ENCODE results near the gene PHLPP1. TPM values are rescaled to one million over a fixed set of nuclear protein-coding genes. Genes with fewer than 3 reads are reported as not detected.

PHLPP1 gene
- total RNA-seq, 1 donor from 2014 or later, result 18.0 TPM

GRCh38 chr18:62974388-62974787, 259.0 kb downstream of the PHLPP1 start:
- H3K36me3 Mint-ChIP-seq (ENCODE audit: insufficient read depth), result peaks cover 10% of the 10 kb centered on the region
- TF ChIP-seq CTCF (IDR thresholded peaks at IDR 0.05; ENCODE audit: unreplicated experiment), result no peak
- no peak overlapping the region for H3K27ac Mint-ChIP-seq
- no peaks in the 10 kb centered on the region for H3K9me3 Mint-ChIP-seq (ENCODE audit: low read depth)
- H3K27me3 Mint-ChIP-seq, result no peaks in the 10 kb centered on the region
- no peaks in the 10 kb centered on the region for H3K4me1 Mint-ChIP-seq (ENCODE audit: low read depth)
- DNase-seq (ENCODE audit: low spot score, unreplicated experiment), result no peak
- H3K4me3 Mint-ChIP-seq (ENCODE audit: low read depth), result no peak overlapping the region

- H3K27me3 Mint-ChIP-seq, result no peaks in the 10 kb centered on the region
Observed at GRCh38 chr18:62974928-62975675, 259.8 kb downstream of the PHLPP1 start.

GRCh38 chr18:62975785-62976184, 260.4 kb downstream of the PHLPP1 start:
- DNase-seq (ENCODE audit: low spot score, unreplicated experiment), result no peak
- TF ChIP-seq CTCF (IDR thresholded peaks at IDR 0.05; ENCODE audit: unreplicated experiment), result no peak
- H3K4me3 Mint-ChIP-seq (ENCODE audit: low read depth), result no peak overlapping the region
- H3K9me3 Mint-ChIP-seq (ENCODE audit: low read depth), result no peaks in the 10 kb centered on the region
- no peaks in the 10 kb centered on the region for H3K27me3 Mint-ChIP-seq
- H3K4me1 Mint-ChIP-seq (ENCODE audit: low read depth), result no peaks in the 10 kb centered on the region
- H3K27ac Mint-ChIP-seq, result no peak overlapping the region
- H3K36me3 Mint-ChIP-seq (ENCODE audit: insufficient read depth), result peaks cover 10% of the 10 kb centered on the region

More at GRCh38 chr18:62974928-62975675, 259.8 kb downstream of the PHLPP1 start:
- Mint-ChIP-seq H3K9me3 (ENCODE audit: low read depth) (no peaks in the 10 kb centered on the region), H3K4me3 (ENCODE audit: low read depth) (no peak overlapping the region), H3K4me1 (ENCODE audit: low read depth) (no peaks in the 10 kb centered on the region), H3K27ac (no peak overlapping the region), H3K36me3 (ENCODE audit: insufficient read depth) (peaks cover 10% of the 10 kb centered on the region)
- TF ChIP-seq CTCF (IDR thresholded peaks at IDR 0.05; ENCODE audit: unreplicated experiment), result no peak
- no peak for DNase-seq (ENCODE audit: low spot score, unreplicated experiment)

- H3K36me3 Mint-ChIP-seq (ENCODE audit: insufficient read depth), result peaks cover 9% of the 10 kb centered on the region
- DNase-seq (ENCODE audit: low spot score, unreplicated experiment), result no peak
Observed at GRCh38 chr18:62976227-62976626, 260.9 kb downstream of the PHLPP1 start.

GRCh38 chr18:62977512-62977911, 262.2 kb downstream of the PHLPP1 start:
- Mint-ChIP-seq H3K27me3 (no peaks in the 10 kb centered on the region), H3K4me3 (ENCODE audit: low read depth) (no peak overlapping the region), H3K9me3 (ENCODE audit: low read depth) (no peaks in the 10 kb centered on the region), H3K27ac (no peak overlapping the region), H3K4me1 (ENCODE audit: low read depth) (no peaks in the 10 kb centered on the region), H3K36me3 (ENCODE audit: insufficient read depth) (peaks cover 9% of the 10 kb centered on the region)
- no peak for TF ChIP-seq CTCF (IDR thresholded peaks at IDR 0.05; ENCODE audit: unreplicated experiment)
- no peak for DNase-seq (ENCODE audit: low spot score, unreplicated experiment)

More at GRCh38 chr18:62976227-62976626, 260.9 kb downstream of the PHLPP1 start:
- no peak for TF ChIP-seq CTCF (IDR thresholded peaks at IDR 0.05; ENCODE audit: unreplicated experiment)
- Mint-ChIP-seq H3K27me3 (no peaks in the 10 kb centered on the region), H3K4me1 (ENCODE audit: low read depth) (no peaks in the 10 kb centered on the region), H3K27ac (no peak overlapping the region), H3K4me3 (ENCODE audit: low read depth) (no peak overlapping the region), H3K9me3 (ENCODE audit: low read depth) (no peaks in the 10 kb centered on the region)
